Sigmoid colon (tissue), 4 donors: ENCODE data around the gene CAPNS2.

Experiments used
- EP300 ChIP-seq, 4 donors: sonication (generic); formaldehyde crosslinking; IDR thresholded peaks; one replicate each; pipeline ENCODE4 v1.6.1; 2017; ENCODE audit warnings: antibody characterized with exemption in 4 of 4
- TF ChIP-seq, protein P1 (sequence below), 4 experiments: fragments of 450-650 bp in 3 of 4; fragments of 200-600 bp in 1 of 4; IDR thresholded peaks; one replicate each; pipeline ENCODE4 v1.5.1; 2016 to 2019; ENCODE audit warnings: antibody characterized with exemption in 4 of 4, mild to moderate bottlenecking in 3 of 4, moderate library complexity in 2 of 4

- TF ChIP-seq, protein P1, sequence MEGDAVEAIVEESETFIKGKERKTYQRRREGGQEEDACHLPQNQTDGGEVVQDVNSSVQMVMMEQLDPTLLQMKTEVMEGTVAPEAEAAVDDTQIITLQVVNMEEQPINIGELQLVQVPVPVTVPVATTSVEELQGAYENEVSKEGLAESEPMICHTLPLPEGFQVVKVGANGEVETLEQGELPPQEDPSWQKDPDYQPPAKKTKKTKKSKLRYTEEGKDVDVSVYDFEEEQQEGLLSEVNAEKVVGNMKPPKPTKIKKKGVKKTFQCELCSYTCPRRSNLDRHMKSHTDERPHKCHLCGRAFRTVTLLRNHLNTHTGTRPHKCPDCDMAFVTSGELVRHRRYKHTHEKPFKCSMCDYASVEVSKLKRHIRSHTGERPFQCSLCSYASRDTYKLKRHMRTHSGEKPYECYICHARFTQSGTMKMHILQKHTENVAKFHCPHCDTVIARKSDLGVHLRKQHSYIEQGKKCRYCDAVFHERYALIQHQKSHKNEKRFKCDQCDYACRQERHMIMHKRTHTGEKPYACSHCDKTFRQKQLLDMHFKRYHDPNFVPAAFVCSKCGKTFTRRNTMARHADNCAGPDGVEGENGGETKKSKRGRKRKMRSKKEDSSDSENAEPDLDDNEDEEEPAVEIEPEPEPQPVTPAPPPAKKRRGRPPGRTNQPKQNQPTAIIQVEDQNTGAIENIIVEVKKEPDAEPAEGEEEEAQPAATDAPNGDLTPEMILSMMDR (IDR thresholded peaks at IDR 0.05), result no peak
- TF ChIP-seq EP300 (IDR thresholded peaks at IDR 0.05), result no peak
Measured at GRCh38 chr16:55529018-55529417, 37.5 kb upstream of the CAPNS2 start.
